ENCODE results near the gene HOXA2.

HOXA2 gene

GRCh38 chr7:27129729-27130539, 27.5 kb upstream of the HOXA2 start:
- Histone ChIP-seq H3K9me3 (ENCODE audit: low read length) (no peaks in the 10 kb centered on the region), H3K4me1 (ENCODE audit: insufficient read depth, low read length) (peaks cover 82% of the 10 kb centered on the region), H3K36me3 (ENCODE audit: insufficient read depth, low read length) (no peaks in the 10 kb centered on the region), H3K4me3 (ENCODE audit: low read depth in 1 of 2, low read length in 2 of 2) (peak overlapping the region; percentile 33 to 34), H3K27me3 (ENCODE audit: control insufficient read depth in 1 of 2, insufficient read depth in 2 of 2, low read length in 2 of 2) (no peaks in the 10 kb centered on the region), H3K27ac (ENCODE audit: low read depth, low read length) (peak overlapping the region; percentile 67), H3K9ac (ENCODE audit: low read length) (peak overlapping the region; percentile 13)

- Histone ChIP-seq H3K4me3 (ENCODE audit: low read depth in 1 of 2, low read length in 2 of 2) (peak overlapping the region; percentile 33 to 34), H3K27me3 (ENCODE audit: control insufficient read depth in 1 of 2, insufficient read depth in 2 of 2, low read length in 2 of 2) (no peaks in the 10 kb centered on the region), H3K9ac (ENCODE audit: low read length) (peak overlapping the region; percentile 13), H3K9me3 (ENCODE audit: low read length) (no peaks in the 10 kb centered on the region), H3K36me3 (ENCODE audit: insufficient read depth, low read length) (peaks cover 4% of the 10 kb centered on the region), H3K4me1 (ENCODE audit: insufficient read depth, low read length) (peaks cover 80% of the 10 kb centered on the region), H3K27ac (ENCODE audit: low read depth, low read length) (peak overlapping the region; percentile 61)
Observed at GRCh38 chr7:27128776-27129728, 26.6 kb upstream of the HOXA2 start.

DNA sequence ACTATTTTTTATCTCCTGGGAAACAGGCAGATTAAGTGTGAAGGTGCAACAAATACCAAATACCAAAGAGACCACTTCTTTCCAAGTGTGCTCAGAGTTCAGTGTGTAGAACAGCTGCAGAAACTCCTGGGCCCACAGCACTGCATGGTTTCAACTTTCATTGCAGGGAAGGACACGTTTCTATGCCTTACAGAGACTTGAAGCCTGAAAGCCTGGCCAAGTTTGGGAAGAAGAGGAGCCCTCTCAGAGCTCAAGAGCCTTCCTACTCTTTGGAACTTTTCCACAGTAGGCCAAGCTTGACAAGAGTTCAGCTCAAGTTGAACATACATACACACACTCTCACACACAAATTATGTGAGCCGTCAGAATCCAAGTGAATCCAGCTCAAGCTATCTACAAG, 25.6 kb upstream of the HOXA2 start:
- Histone ChIP-seq H3K36me3 (ENCODE audit: insufficient read depth, low read length) (peaks cover 4% of the 10 kb centered on the region), H3K4me3 (ENCODE audit: low read depth in 1 of 2, low read length in 2 of 2) (no peak overlapping the region), H3K9me3 (ENCODE audit: low read length) (no peaks in the 10 kb centered on the region), H3K4me1 (ENCODE audit: insufficient read depth, low read length) (peaks cover 74% of the 10 kb centered on the region), H3K27me3 (ENCODE audit: control insufficient read depth in 1 of 2, insufficient read depth in 2 of 2, low read length in 2 of 2) (no peaks in the 10 kb centered on the region), H3K27ac (ENCODE audit: low read depth, low read length) (peak overlapping the region; percentile 51), H3K9ac (ENCODE audit: low read length) (no peak overlapping the region)

DNA sequence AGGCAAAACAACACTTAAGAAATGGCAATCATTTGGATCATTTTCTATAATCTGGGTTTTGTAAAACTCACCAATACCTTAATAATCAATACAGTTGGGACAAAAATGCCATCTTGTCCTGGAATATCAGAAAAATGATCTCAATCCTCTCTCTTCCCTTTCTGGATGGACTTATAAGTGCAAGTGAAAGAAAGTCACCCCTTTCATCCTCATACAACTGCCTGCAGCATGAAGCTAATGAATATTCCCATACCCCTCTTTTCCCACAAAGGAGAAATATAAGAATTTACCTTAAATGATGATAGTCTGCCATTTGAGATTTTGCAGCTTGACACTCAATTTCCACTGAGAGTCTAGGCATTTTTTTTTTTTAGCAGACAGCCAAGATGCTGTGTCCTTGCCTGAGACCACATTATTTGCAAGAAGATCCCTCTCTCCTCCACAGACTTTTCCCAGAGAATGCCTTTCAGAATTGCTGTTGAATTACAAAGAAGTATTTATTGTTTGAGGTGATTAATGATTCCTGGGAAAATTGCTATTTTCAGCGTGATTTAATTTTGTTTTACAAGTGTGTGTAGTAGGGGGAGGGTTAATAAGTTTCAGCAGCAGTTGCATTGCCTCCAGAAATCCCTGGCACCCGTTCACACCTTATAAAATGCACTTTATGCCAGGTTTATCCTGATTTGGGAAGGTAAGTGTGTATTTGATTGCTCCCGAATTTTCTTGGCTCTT, 24.3 kb upstream of the HOXA2 start:
- no peaks in the 10 kb centered on the region for H3K9me3 ChIP-seq (ENCODE audit: low read length)
- H3K36me3 ChIP-seq (ENCODE audit: insufficient read depth, low read length) = peaks cover 4% of the 10 kb centered on the region
- no peak overlapping the region for H3K9ac ChIP-seq (ENCODE audit: low read length)
- peaks cover 64% of the 10 kb centered on the region for H3K4me1 ChIP-seq (ENCODE audit: insufficient read depth, low read length)
- no peak overlapping the region for H3K27ac ChIP-seq (ENCODE audit: low read depth, low read length)
- no peaks in the 10 kb centered on the region for H3K27me3 ChIP-seq (ENCODE audit: control insufficient read depth in 1 of 2, insufficient read depth in 2 of 2, low read length in 2 of 2)
- no peak overlapping the region for H3K4me3 ChIP-seq (ENCODE audit: low read depth in 1 of 2, low read length in 2 of 2)

- H3K27ac ChIP-seq (ENCODE audit: low read depth, low read length) = peak overlapping the region; percentile 14
- H3K4me3 ChIP-seq (ENCODE audit: low read depth in 1 of 2, low read length in 2 of 2) = no peak overlapping the region
- no peaks in the 10 kb centered on the region for H3K27me3 ChIP-seq (ENCODE audit: control insufficient read depth in 1 of 2, insufficient read depth in 2 of 2, low read length in 2 of 2)
- no peak overlapping the region for H3K9ac ChIP-seq (ENCODE audit: low read length)
- H3K36me3 ChIP-seq (ENCODE audit: insufficient read depth, low read length) = peaks cover 4% of the 10 kb centered on the region
- H3K4me1 ChIP-seq (ENCODE audit: insufficient read depth, low read length) = peaks cover 63% of the 10 kb centered on the region
- H3K9me3 ChIP-seq (ENCODE audit: low read length) = no peaks in the 10 kb centered on the region
Observed at GRCh38 chr7:27125986-27126394, 23.5 kb upstream of the HOXA2 start.

DNA sequence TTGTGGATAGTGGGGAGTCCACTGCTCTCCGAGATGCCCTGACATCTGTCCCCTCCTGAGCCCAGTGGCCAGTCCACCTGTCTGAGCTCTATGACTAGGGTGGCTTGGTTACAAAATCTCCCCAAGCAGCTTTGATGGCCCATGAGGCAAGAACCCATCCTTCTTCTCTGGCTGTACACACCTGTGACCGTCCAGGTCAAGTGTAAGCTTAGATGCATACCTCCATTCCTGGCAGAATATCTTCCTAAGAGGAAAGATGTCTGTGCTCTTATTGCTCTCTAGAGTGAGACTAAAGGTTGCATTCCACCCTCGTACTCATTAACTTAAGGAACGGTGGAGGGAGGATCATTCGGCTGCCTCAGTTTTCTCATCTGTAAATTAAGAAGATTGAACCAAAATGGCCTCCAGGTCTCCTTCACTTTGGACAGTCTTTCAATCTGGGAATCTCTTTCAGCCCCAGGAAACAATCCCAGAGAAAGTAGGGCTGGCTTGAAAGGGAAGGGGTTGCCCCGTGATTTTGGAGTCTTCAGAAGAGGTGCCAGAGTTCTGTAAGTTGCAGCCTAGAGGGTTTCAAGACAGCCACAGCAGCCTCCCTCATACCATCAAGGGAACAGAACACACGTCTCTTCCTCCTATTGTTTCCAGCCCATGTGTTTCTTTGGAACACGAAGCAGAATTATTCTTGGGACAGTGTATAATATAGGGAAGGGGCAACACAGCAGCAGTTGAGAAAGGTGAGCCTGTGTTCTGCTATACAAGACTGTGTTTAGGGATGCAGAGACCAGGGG, 22.6 kb upstream of the HOXA2 start:
- Histone ChIP-seq H3K4me1 (ENCODE audit: insufficient read depth, low read length) (peaks cover 72% of the 10 kb centered on the region), H3K27ac (ENCODE audit: low read depth, low read length) (peak overlapping the region; percentile 61), H3K27me3 (ENCODE audit: control insufficient read depth in 1 of 2, insufficient read depth in 2 of 2, low read length in 2 of 2) (no peaks in the 10 kb centered on the region), H3K4me3 (ENCODE audit: low read depth in 1 of 2, low read length in 2 of 2) (no peak overlapping the region), H3K9ac (ENCODE audit: low read length) (no peak overlapping the region), H3K9me3 (ENCODE audit: low read length) (no peaks in the 10 kb centered on the region), H3K36me3 (ENCODE audit: insufficient read depth, low read length) (peaks cover 4% of the 10 kb centered on the region)

DNA sequence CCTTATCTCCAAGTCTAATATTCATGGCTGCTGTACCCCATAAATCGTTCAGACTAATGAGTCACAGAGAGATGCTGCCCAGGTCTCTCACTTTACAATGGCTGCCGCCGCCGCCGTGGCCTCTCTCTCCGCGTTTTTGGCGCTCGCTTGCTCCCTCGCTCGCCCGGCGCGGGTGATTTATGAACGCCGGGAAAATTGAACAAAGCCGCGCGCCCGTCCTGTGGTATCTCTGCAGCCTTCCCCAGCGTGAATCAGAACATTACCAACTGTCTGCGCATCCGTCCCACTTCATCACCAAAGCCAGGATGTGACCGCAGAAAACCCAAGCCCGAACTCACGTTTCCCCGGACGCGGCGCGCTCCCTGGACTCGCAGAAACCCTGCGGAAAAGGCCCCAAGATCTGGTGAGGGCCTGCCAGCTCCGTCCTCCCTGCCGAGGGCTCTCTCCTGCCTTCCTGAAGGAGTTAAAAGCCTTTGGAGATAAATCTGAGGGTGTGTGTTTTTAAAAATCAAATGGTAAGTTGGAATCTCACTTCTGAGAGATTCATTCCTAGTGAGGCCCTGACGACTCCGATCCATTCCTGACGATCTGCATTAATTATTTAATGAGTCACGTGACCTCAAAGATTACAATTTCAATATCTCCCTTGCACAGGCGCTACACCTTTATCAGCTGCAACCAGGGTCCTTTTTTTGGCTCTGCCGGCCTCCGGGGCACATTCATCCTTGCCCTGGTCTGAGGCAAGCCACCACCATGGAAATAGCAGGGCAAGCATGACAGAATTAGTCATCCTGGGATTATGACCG, 21.8 kb upstream of the HOXA2 start:
- Histone ChIP-seq H3K9me3 (ENCODE audit: low read length) (no peaks in the 10 kb centered on the region), H3K36me3 (ENCODE audit: insufficient read depth, low read length) (peaks cover 8% of the 10 kb centered on the region), H3K4me3 (ENCODE audit: low read depth in 1 of 2, low read length in 2 of 2) (peak overlapping the region in 1 of 2 donors; percentile 33), H3K4me1 (ENCODE audit: insufficient read depth, low read length) (peaks cover 73% of the 10 kb centered on the region), H3K27me3 (ENCODE audit: control insufficient read depth in 1 of 2, insufficient read depth in 2 of 2, low read length in 2 of 2) (no peaks in the 10 kb centered on the region), H3K9ac (ENCODE audit: low read length) (no peak overlapping the region), H3K27ac (ENCODE audit: low read depth, low read length) (peak overlapping the region; percentile 61)

GRCh38 chr7:27123477-27124053, 21.1 kb upstream of the HOXA2 start:
- peaks cover 70% of the 10 kb centered on the region for H3K4me1 ChIP-seq (ENCODE audit: insufficient read depth, low read length)

GRCh38 chr7:27123007-27123476, 20.6 kb upstream of the HOXA2 start:
- Histone ChIP-seq H3K9me3 (ENCODE audit: low read length) (no peaks in the 10 kb centered on the region), H3K27ac (ENCODE audit: low read depth, low read length) (peak overlapping the region; percentile 53), H3K9ac (ENCODE audit: low read length) (no peak overlapping the region), H3K4me1 (ENCODE audit: insufficient read depth, low read length) (peaks cover 69% of the 10 kb centered on the region), H3K36me3 (ENCODE audit: insufficient read depth, low read length) (peaks cover 10% of the 10 kb centered on the region), H3K4me3 (ENCODE audit: low read depth in 1 of 2, low read length in 2 of 2) (peak overlapping the region in 1 of 2 donors; percentile 8), H3K27me3 (ENCODE audit: control insufficient read depth in 1 of 2, insufficient read depth in 2 of 2, low read length in 2 of 2) (no peaks in the 10 kb centered on the region)

More at GRCh38 chr7:27123477-27124053, 21.1 kb upstream of the HOXA2 start:
- peak overlapping the region; percentile 53 for H3K27ac ChIP-seq (ENCODE audit: low read depth, low read length)
- no peaks in the 10 kb centered on the region for H3K27me3 ChIP-seq (ENCODE audit: control insufficient read depth in 1 of 2, insufficient read depth in 2 of 2, low read length in 2 of 2)
- H3K4me3 ChIP-seq (ENCODE audit: low read depth in 1 of 2, low read length in 2 of 2) = peak overlapping the region in 1 of 2 donors; percentile 33
- no peak overlapping the region for H3K9ac ChIP-seq (ENCODE audit: low read length)
- H3K36me3 ChIP-seq (ENCODE audit: insufficient read depth, low read length) = peaks cover 10% of the 10 kb centered on the region
- no peaks in the 10 kb centered on the region for H3K9me3 ChIP-seq (ENCODE audit: low read length)

Measured in muscle layer of colon (tissue), 2 donors.